IgD-negative memory B cell (primary cell): ENCODE data around the gene MTA3. TPM values are rescaled to one million over a fixed set of nuclear protein-coding genes. Genes with fewer than 3 reads are reported as not detected.

ENCODE experiments used
- H3K27ac Mint-ChIP-seq, 3 donors: one replicate each; pipeline ENCODE4 v1.8.0; 2020 to 2022; ENCODE audit warnings: mild to moderate bottlenecking in 3 of 3, mixed read lengths in 3 of 3, moderate library complexity in 1 of 3
- H3K27me3 Mint-ChIP-seq: one replicate; pipeline ENCODE4 v1.8.0; 2021; ENCODE audit warnings: mixed read lengths
- H3K36me3 Mint-ChIP-seq: one replicate; pipeline ENCODE4 v1.8.0; 2020; ENCODE audit warnings: mild to moderate bottlenecking, mixed read lengths
- H3K4me1 Mint-ChIP-seq, 3 donors: one replicate each; pipeline ENCODE4 v1.8.0; 2020 to 2022; ENCODE audit warnings: mixed read lengths in 3 of 3, mild to moderate bottlenecking in 1 of 3
- H3K4me3 Mint-ChIP-seq, 4 donors: one replicate each; pipeline ENCODE4 v1.8.0; 2020 to 2022; ENCODE audit warnings: mild to moderate bottlenecking in 4 of 4, mixed read lengths in 4 of 4, moderate library complexity in 3 of 4
- H3K9me3 Mint-ChIP-seq, 3 donors: one replicate each; pipeline ENCODE4 v1.8.0; 2020 to 2021; ENCODE audit warnings: mixed read lengths in 3 of 3, mild to moderate bottlenecking in 1 of 3
- polyA plus RNA-seq: library from polyadenylated mRNA; unstranded; fragments of 300-500 nt; fragmentation: Illumina TruSeq; gene quantifications from one replicate; pipeline ENCODE4 v1.2.3, GENCODE V29; 2021

The MTA3 gene
- polyA plus RNA-seq, 1 donor from 2014 or later, result 8.8 TPM

- Mint-ChIP-seq H3K36me3 (peaks cover 3% of the 10 kb centered on the region), H3K9me3 (no peaks in the 10 kb centered on the region), H3K27ac (peak overlapping the region in 1 of 3 donors; percentile 91), H3K27me3 (no peaks in the 10 kb centered on the region), H3K4me1 (peaks cover 5 to 14% (median 8%) of the 10 kb centered on the region in 3 donors), H3K4me3 (peak overlapping the region in 1 of 4 donors; percentile 84)
These were observed 202.1 kb downstream of the MTA3 start for GRCh38 chr2:42770288-42771131.

GRCh38 chr2:42771546-42772153 lies 203.2 kb downstream of the MTA3 start:
- Mint-ChIP-seq H3K9me3 (no peaks in the 10 kb centered on the region), H3K4me1 (peaks cover 8 to 18% (median 8%) of the 10 kb centered on the region in 3 donors), H3K27me3 (no peaks in the 10 kb centered on the region), H3K27ac (no peak overlapping the region), H3K4me3 (no peak overlapping the region), H3K36me3 (peaks cover 3% of the 10 kb centered on the region)

DNA sequence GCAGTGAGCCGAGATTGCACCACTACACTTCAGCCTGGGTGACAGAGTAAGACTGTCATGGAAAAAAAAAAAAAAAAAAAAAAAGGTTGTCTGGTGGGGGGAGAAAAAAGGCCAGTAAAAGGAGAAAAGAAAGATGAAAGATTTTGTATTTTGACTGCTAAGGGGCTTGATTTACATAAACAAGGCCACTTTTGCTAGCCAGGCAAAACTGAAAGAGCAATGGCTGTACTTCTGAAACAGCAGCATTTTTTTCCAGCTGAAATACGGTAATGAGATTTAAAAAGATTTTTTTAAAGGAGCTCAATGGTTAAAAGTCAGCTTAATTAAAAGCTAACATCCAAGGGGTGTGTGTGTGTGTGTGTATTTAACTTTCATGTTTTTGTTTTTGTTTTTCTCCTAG lies 206.8 kb downstream of the MTA3 start:
- peak overlapping the region in 2 of 4 donors; percentile 72 to 87 for H3K4me3 Mint-ChIP-seq
- peaks cover 1% of the 10 kb centered on the region for H3K36me3 Mint-ChIP-seq
- peaks cover 0 to 4% (median 2%) of the 10 kb centered on the region in 3 donors for H3K9me3 Mint-ChIP-seq
- H3K27ac Mint-ChIP-seq, result peak overlapping the region in 2 of 3 donors; percentile 52 to 77
- H3K27me3 Mint-ChIP-seq, result no peaks in the 10 kb centered on the region
- H3K4me1 Mint-ChIP-seq, result peaks cover 6 to 14% (median 8%) of the 10 kb centered on the region in 3 donors

GRCh38 chr2:42775810-42776209 lies 207.4 kb downstream of the MTA3 start:
- Mint-ChIP-seq H3K27ac (peak overlapping the region; percentile 4 to 77 (median 52)), H3K4me3 (peak overlapping the region in 1 of 4 donors; percentile 58), H3K9me3 (peaks cover 0 to 4% (median 2%) of the 10 kb centered on the region in 3 donors), H3K36me3 (no peaks in the 10 kb centered on the region), H3K4me1 (peaks cover 6 to 14% (median 8%) of the 10 kb centered on the region in 3 donors), H3K27me3 (no peaks in the 10 kb centered on the region)

- Mint-ChIP-seq H3K9me3 (peaks cover 0 to 4% (median 2%) of the 10 kb centered on the region in 3 donors), H3K27ac (no peak overlapping the region), H3K36me3 (peaks cover 2% of the 10 kb centered on the region), H3K4me1 (peaks cover 6 to 11% (median 8%) of the 10 kb centered on the region in 3 donors), H3K4me3 (no peak overlapping the region), H3K27me3 (no peaks in the 10 kb centered on the region)
These were observed 209.7 kb downstream of the MTA3 start for GRCh38 chr2:42777883-42778805.

DNA sequence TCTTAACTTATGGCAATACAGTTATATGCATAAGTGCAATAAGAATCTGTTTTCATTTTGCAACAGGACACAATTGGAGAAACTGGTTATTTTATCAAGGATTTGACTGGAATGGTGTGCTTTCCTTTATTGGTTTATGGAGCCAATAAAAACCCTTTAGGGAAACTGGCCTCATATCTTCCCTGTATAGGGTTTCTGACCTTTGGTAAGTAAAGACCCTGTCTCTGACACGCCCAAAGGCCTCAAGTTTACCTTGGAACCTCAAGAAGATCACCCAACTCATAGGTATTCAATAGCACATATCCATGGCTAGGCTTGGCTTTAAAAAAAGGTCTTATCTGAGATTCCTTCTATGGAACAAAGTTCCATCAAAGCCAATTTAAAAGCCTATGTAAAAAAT lies 212.7 kb downstream of the MTA3 start:
- H3K27ac Mint-ChIP-seq, result no peak overlapping the region
- no peaks in the 10 kb centered on the region for H3K27me3 Mint-ChIP-seq
- H3K4me3 Mint-ChIP-seq, result no peak overlapping the region
- H3K9me3 Mint-ChIP-seq, result peaks cover 0 to 4% (median 2%) of the 10 kb centered on the region in 3 donors
- no peaks in the 10 kb centered on the region for H3K4me1 Mint-ChIP-seq
- H3K36me3 Mint-ChIP-seq, result peaks cover 2% of the 10 kb centered on the region

GRCh38 chr2:42783511-42783910 lies 215.1 kb downstream of the MTA3 start:
- peaks cover 2% of the 10 kb centered on the region for H3K36me3 Mint-ChIP-seq
- H3K9me3 Mint-ChIP-seq, result no peaks in the 10 kb centered on the region
- no peak overlapping the region for H3K4me3 Mint-ChIP-seq
- H3K4me1 Mint-ChIP-seq, result no peaks in the 10 kb centered on the region
- H3K27me3 Mint-ChIP-seq, result no peaks in the 10 kb centered on the region
- H3K27ac Mint-ChIP-seq, result no peak overlapping the region

GRCh38 chr2:42784204-42784880 lies 215.9 kb downstream of the MTA3 start:
- H3K36me3 Mint-ChIP-seq, result peaks cover 2% of the 10 kb centered on the region
- H3K27me3 Mint-ChIP-seq, result no peaks in the 10 kb centered on the region
- no peak overlapping the region for H3K27ac Mint-ChIP-seq
- H3K4me3 Mint-ChIP-seq, result no peak overlapping the region
- H3K4me1 Mint-ChIP-seq, result no peaks in the 10 kb centered on the region
- no peaks in the 10 kb centered on the region for H3K9me3 Mint-ChIP-seq

DNA sequence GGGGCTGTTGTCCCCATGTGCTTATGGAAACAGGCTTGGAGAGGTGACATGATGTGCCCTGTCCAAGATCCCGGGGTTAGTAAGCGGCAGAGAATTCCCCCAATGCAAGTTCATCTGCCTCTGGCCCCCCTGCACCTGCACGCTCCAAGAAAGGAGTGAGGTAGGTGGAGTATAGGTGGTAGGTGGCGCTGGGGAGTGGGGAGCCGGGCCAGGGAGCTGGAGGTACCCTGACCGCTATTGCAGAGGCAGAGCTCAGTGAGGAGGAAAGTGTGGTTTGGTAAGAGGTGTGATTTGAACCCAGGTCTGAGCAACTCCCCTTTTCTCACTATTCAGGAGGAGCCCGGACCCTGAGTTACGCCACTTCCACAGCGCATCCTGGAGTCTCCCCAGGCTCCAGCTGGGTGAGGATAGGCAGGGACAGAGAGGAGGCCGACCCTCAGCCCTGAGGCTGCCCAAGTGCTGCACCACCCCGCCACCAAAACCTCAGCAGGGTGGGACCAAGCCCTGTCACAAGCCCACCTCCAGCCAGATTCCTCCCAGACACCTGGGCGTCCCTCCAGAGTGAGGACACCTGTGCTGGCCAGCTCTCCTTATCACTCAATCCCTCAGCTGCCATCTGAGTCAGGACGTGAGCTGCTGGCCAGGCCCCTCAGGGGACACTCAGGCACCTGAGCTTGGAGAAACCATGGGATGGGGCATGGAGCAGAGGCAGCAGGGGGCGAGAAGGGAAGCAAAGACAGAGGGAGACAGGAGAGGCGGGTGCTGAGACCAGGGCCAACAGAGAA lies 218.3 kb downstream of the MTA3 start:
- no peak overlapping the region for H3K4me3 Mint-ChIP-seq
- no peaks in the 10 kb centered on the region for H3K9me3 Mint-ChIP-seq
- no peaks in the 10 kb centered on the region for H3K27me3 Mint-ChIP-seq
- H3K36me3 Mint-ChIP-seq, result peaks cover under 1% of the 10 kb centered on the region
- no peak overlapping the region for H3K27ac Mint-ChIP-seq
- peaks cover 0 to 9% (median 8%) of the 10 kb centered on the region in 3 donors for H3K4me1 Mint-ChIP-seq

DNA sequence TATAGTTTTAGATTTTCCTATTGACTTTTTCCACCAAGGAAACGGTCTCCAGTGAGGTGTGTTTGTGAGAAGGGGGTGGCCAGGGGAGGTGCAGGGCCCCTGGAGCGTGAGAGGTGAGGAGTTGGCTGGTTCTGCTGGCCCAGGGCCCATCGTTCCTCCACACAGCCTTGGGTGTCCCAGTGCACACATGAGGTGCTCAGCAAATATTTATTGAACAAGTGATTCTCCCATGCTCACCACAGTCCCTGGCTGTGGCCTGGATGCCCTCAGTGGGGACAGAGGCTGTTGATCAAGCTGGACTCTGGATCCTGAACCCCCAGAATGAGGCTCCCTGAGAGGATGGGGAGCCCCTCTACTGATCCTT lies 219.0 kb downstream of the MTA3 start:
- H3K36me3 Mint-ChIP-seq, result no peaks in the 10 kb centered on the region
- no peak overlapping the region for H3K4me3 Mint-ChIP-seq
- H3K27me3 Mint-ChIP-seq, result no peaks in the 10 kb centered on the region
- H3K4me1 Mint-ChIP-seq, result peaks cover 3 to 13% (median 12%) of the 10 kb centered on the region in 3 donors
- no peak overlapping the region for H3K27ac Mint-ChIP-seq
- no peaks in the 10 kb centered on the region for H3K9me3 Mint-ChIP-seq

GRCh38 chr2:42787788-42788477 lies 219.5 kb downstream of the MTA3 start:
- Mint-ChIP-seq H3K4me3 (no peak overlapping the region), H3K36me3 (no peaks in the 10 kb centered on the region), H3K27ac (no peak overlapping the region), H3K4me1 (peaks cover 3 to 13% (median 12%) of the 10 kb centered on the region in 3 donors), H3K9me3 (no peaks in the 10 kb centered on the region), H3K27me3 (no peaks in the 10 kb centered on the region)

DNA sequence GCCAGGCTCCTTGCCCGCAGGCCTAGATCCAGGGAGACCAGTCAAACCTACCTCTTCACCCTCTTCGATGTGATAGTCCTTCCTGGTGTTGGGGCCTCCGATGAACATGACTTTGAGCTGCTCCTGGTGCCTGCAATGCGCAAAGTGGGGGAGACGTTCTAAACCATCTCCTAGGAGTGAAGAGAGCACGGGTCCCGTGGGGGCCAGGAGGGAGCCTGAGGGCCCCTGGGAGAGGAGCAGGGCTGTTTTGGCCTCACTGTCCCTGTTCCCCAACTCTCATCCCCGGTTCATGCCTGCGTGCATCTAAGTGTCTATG lies 220.0 kb downstream of the MTA3 start:
- Mint-ChIP-seq H3K4me1 (peaks cover 6 to 15% (median 14%) of the 10 kb centered on the region in 3 donors), H3K9me3 (no peaks in the 10 kb centered on the region), H3K27me3 (no peaks in the 10 kb centered on the region), H3K36me3 (no peaks in the 10 kb centered on the region), H3K4me3 (no peak overlapping the region), H3K27ac (no peak overlapping the region)

- no peaks in the 10 kb centered on the region for H3K36me3 Mint-ChIP-seq
- no peaks in the 10 kb centered on the region for H3K9me3 Mint-ChIP-seq
- H3K27me3 Mint-ChIP-seq, result no peaks in the 10 kb centered on the region
- H3K4me1 Mint-ChIP-seq, result peaks cover 10 to 19% (median 19%) of the 10 kb centered on the region in 3 donors
- H3K4me3 Mint-ChIP-seq, result no peak overlapping the region
- H3K27ac Mint-ChIP-seq, result no peak overlapping the region
These were observed 220.4 kb downstream of the MTA3 start for GRCh38 chr2:42788882-42789281.
